Gastroesophageal sphincter (tissue), 3 donors: ENCODE data around the gene GLT8D2.

Experiments used
- CTCF ChIP-seq, 4 experiments: fragments of 200-600 bp in 2 of 4; fragments of 450-650 bp in 2 of 4; sonication (generic) in 1 of 4; IDR thresholded peaks; one replicate each; pipeline ENCODE4 v1.5.1; 2017 to 2019; ENCODE audit warnings: antibody characterized with exemption in 4 of 4, mild to moderate bottlenecking in 2 of 4, moderate library complexity in 2 of 4
- EP300 ChIP-seq: sonication (generic); formaldehyde crosslinking; IDR thresholded peaks from one replicate; pipeline ENCODE4 v1.6.1; 2017; ENCODE audit warnings: antibody characterized with exemption, mild to moderate bottlenecking
- POLR2AphosphoS5 ChIP-seq: sonication (generic); formaldehyde crosslinking; IDR thresholded peaks from one replicate; pipeline ENCODE4 v1.6.1; 2017; ENCODE audit warnings: antibody characterized with exemption

GRCh38 chr12:103958621-103959020 lies 91.4 kb downstream of the GLT8D2 start:
- TF ChIP-seq CTCF (IDR thresholded peaks at IDR 0.05), result no peak
- TF ChIP-seq POLR2AphosphoS5, result no peak
- no peak for TF ChIP-seq EP300
